Mucosa of stomach (tissue), 1 donor: Measurements from ENCODE around the gene ZNF491.
"Not testable (repeated sequence)": the region's sequence is repeated elsewhere in the genome, so short reads cannot be mapped to it uniquely, and the experiment has no call there.

Experiments used
- H3K27me3 ChIP-seq: one replicate; pipeline ENCODE4 v1.7.0; 2013; ENCODE audit warnings: mild to moderate bottlenecking, low read length; ENCODE audit not compliant: control insufficient read depth, insufficient read depth
- H3K36me3 ChIP-seq: one replicate; pipeline ENCODE4 v1.7.0; 2013; ENCODE audit warnings: low read length; ENCODE audit not compliant: control insufficient read depth, insufficient read depth
- H3K4me1 ChIP-seq: one replicate; pipeline ENCODE4 v1.7.0; 2013; ENCODE audit warnings: mild to moderate bottlenecking, low read length; ENCODE audit not compliant: control insufficient read depth, insufficient read depth
- H3K4me3 ChIP-seq: one replicate; pipeline ENCODE4 v1.7.0; 2013; ENCODE audit warnings: low read length
- H3K9ac ChIP-seq: one replicate; pipeline ENCODE4 v1.7.0; 2013; ENCODE audit warnings: mild to moderate bottlenecking, low read length, moderate library complexity
- H3K9me3 ChIP-seq: one replicate; pipeline ENCODE4 v1.7.0; 2013; ENCODE audit warnings: mild to moderate bottlenecking, low read length, moderate library complexity; ENCODE audit not compliant: control insufficient read depth
- donor health status: Pancreatic carcinoma.

The ZNF491 gene

DNA sequence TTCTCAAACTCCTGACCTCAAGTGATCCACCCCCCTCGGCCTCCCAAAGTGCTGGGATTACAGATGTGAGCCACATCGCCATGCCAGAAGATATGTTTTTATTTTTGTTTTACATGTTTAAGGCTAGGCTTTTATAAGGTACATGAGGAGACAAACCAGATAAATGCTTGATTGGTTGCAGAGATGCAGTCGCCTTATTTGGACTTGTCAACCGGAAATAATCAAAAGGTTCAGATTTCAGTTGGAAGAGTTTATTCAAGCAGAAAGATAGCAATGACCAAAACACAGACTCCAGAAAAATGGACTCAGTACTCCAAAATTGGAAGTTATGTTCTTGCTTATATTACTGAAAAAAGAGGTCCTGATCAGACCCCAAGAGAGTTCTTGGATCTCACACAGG lies 52.0 kb downstream of the ZNF491 start:
- H3K9me3 ChIP-seq, H3K4me1 ChIP-seq, H3K27me3 ChIP-seq, H3K36me3 ChIP-seq, H3K4me3 ChIP-seq, H3K9ac ChIP-seq: not testable (repeated sequence)

DNA sequence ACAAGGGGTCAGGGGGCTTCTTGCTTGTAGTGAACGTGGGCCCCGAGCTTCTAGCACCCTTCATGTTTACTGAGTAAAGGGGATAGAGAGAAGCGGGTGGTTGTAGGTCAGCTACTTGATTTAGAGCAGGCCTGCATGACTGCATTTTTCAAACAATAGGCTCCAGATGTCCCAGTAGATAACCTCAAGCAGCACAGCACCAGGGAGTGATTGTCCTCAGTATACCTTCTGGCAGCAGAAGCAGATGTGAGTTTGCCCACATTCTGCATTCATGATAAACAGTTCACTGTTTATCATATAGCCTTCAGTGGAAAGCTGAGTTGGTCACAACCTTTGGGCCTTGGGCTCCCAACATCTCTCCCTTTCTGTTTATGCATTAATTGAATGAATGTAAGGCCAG lies 55.0 kb downstream of the ZNF491 start:
- Histone ChIP-seq H3K36me3 (no peaks in the 10 kb centered on the region), H3K9ac (no peak overlapping the region), H3K27me3 (no peaks in the 10 kb centered on the region), H3K9me3 (no peaks in the 10 kb centered on the region), H3K4me1 (peaks cover under 1% of the 10 kb centered on the region), H3K4me3 (no peak overlapping the region)

DNA sequence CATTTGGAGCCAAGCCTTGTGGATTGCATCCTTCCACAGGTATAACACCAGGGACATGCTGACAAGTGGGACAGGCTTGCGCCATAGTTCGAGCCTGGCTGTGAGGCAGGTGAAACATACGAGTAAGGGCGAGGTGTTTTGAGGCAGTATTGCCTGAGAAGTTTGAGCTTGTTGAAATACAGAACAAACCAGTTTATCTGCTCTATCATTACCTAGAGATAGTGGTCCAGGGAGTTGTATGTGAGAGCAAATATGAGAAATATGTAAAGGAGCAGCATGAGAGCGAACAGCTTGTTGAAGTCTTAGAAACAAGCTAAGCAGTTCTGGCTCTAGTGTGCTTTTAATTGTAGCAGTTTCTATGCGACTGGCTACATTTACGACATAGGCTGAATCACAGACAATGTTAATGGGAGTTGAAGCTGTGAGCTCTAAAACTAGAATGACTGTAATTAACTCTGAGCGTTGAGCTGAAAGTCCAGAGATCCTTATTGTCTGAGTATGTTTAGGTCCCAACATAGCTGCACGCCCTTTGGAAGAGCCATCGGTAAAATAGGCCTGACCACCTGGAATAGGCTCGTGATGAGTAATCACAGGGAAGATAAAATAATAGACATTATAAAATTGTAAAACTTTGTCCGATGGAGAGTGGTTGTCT lies 58.4 kb downstream of the ZNF491 start:
- H3K9me3 ChIP-seq = no peaks in the 10 kb centered on the region
- no peak overlapping the region for H3K9ac ChIP-seq
- H3K4me1 ChIP-seq = no peaks in the 10 kb centered on the region
- H3K36me3 ChIP-seq = no peaks in the 10 kb centered on the region
- no peak overlapping the region for H3K4me3 ChIP-seq
- H3K27me3 ChIP-seq = no peaks in the 10 kb centered on the region
